ENCODE measurements around the gene FOXI1.

Gene FOXI1

GRCh38 chr5:170105642-170106611, at the start of gene FOXI1:
Gene FOXI1, plus strand, starts transcription at chr5:170105897. Its CDS starts 61 bp downstream, at chr5:170105958.
- no peak for DNase-seq (ENCODE audit: low spot score)

GRCh38 chr5:170056561-170057267, 49.0 kb upstream of the FOXI1 start:
- DNase-seq (ENCODE audit: low spot score), result no peak

GRCh38 chr5:170057311-170057710, 48.4 kb upstream of the FOXI1 start:
- no peak for DNase-seq (ENCODE audit: low spot score)

- no peak for DNase-seq (ENCODE audit: low spot score)
Measured at GRCh38 chr5:170059221-170059620, 46.5 kb upstream of the FOXI1 start.

- DNase-seq (ENCODE audit: low spot score), result no peak
Measured at GRCh38 chr5:170067152-170067551, 38.5 kb upstream of the FOXI1 start.

GRCh38 chr5:170067574-170068170, 38.0 kb upstream of the FOXI1 start:
- no peak for DNase-seq (ENCODE audit: low spot score)

GRCh38 chr5:170069512-170069911, 36.2 kb upstream of the FOXI1 start:
- no peak for DNase-seq (ENCODE audit: low spot score)

- no peak for DNase-seq (ENCODE audit: low spot score)
Measured at GRCh38 chr5:170070556-170071412, 34.9 kb upstream of the FOXI1 start.

GRCh38 chr5:170071748-170072147, 33.9 kb upstream of the FOXI1 start:
- DNase-seq (ENCODE audit: low spot score), result no peak

- DNase-seq (ENCODE audit: low spot score), result no peak
Measured at GRCh38 chr5:170075696-170076095, 30.0 kb upstream of the FOXI1 start.

- DNase-seq (ENCODE audit: low spot score), result no peak
Measured at GRCh38 chr5:170076211-170076610, 29.5 kb upstream of the FOXI1 start.

- DNase-seq (ENCODE audit: low spot score), result no peak
Measured at GRCh38 chr5:170076739-170077138, 29.0 kb upstream of the FOXI1 start.

GRCh38 chr5:170077526-170077925, 28.2 kb upstream of the FOXI1 start:
- no peak for DNase-seq (ENCODE audit: low spot score)

- DNase-seq (ENCODE audit: low spot score), result no peak
Measured at GRCh38 chr5:170078458-170078857, 27.2 kb upstream of the FOXI1 start.

GRCh38 chr5:170078931-170079330, 26.8 kb upstream of the FOXI1 start:
- DNase-seq (ENCODE audit: low spot score), result no peak

GRCh38 chr5:170080217-170080616, 25.5 kb upstream of the FOXI1 start:
- DNase-seq (ENCODE audit: low spot score), result no peak

GRCh38 chr5:170080786-170081445, 24.8 kb upstream of the FOXI1 start:
- no peak for DNase-seq (ENCODE audit: low spot score)

- DNase-seq (ENCODE audit: low spot score), result no peak
Measured at GRCh38 chr5:170081616-170082015, 24.1 kb upstream of the FOXI1 start.

GRCh38 chr5:170082701-170083100, 23.0 kb upstream of the FOXI1 start:
- DNase-seq (ENCODE audit: low spot score), result no peak

- DNase-seq (ENCODE audit: low spot score), result no peak
Measured at GRCh38 chr5:170087168-170087817, 18.4 kb upstream of the FOXI1 start.
